ENCODE measurements around the gene TNRC6B. TPM values are rescaled to one million over a fixed set of nuclear protein-coding genes. Genes with fewer than 3 reads are reported as not detected.
A peak's percentile ranks its signal among the peaks of the same experiment; 100 is the strongest.

Gene TNRC6B
- total and polyA plus RNA-seq, 7 donors, result 0.60 to 51.8 (median 26.5) TPM

- WGBS, 2 donors, result 86 to 88% methylated on average over 6 of the region's 6 CpGs
- no peak for DNase-seq
- Histone ChIP-seq H3K4me3 (no peak overlapping the region), H3K27ac (no peak overlapping the region), H3K4me1 (peaks cover 0 to 21% (median 18%) of the 10 kb centered on the region in 4 donors), H3K27me3 (no peaks in the 10 kb centered on the region), H3K36me3 (peaks cover 0 to 32% (median 11%) of the 10 kb centered on the region in 4 donors), H3K9me3 (no peaks in the 10 kb centered on the region)
- intact Hi-C loops (cut with DNase I), result loop anchor here (5.0 kb wide), 2 partner anchors 51 to 226 kb away; no protein-coding TSS in a partner anchor
- TF ChIP-seq POLR2AphosphoS5 (IDR thresholded peaks at IDR 0.05) (no peak), CTCF (IDR thresholded peaks at IDR 0.05) (no peak), POLR2A (IDR thresholded peaks at IDR 0.05) (no peak)
Observed at GRCh38 chr22:40273319-40273718, 95.6 kb downstream of the TNRC6B start.

- no peak for TF ChIP-seq POLR2A (IDR thresholded peaks at IDR 0.05)
- no peak for TF ChIP-seq POLR2AphosphoS5 (IDR thresholded peaks at IDR 0.05)
- TF ChIP-seq CTCF (IDR thresholded peaks at IDR 0.05), result no peak
- no peak for TF ChIP-seq EP300 (IDR thresholded peaks at IDR 0.05)
- intact Hi-C loops (cut with DNase I), result loop anchor here (2.0 kb wide), 2 partner anchors 94 to 376 kb away; no protein-coding TSS in a partner anchor
- H3K27ac ChIP-seq, result peak overlapping the region; percentile 79 to 87 (median 84)
- H3K9me3 ChIP-seq, result no peaks in the 10 kb centered on the region
- peaks cover 0 to 21% (median 18%) of the 10 kb centered on the region in 4 donors for H3K4me1 ChIP-seq
- H3K36me3 ChIP-seq, result peaks cover 6 to 64% (median 20%) of the 10 kb centered on the region in 4 donors
- no peak for DNase-seq
- WGBS, 2 donors, result 75 to 79% methylated on average over 10 of the region's 10 CpGs
- peak overlapping the region; percentile 16 to 47 (median 38) for H3K4me3 ChIP-seq
- H3K27me3 ChIP-seq, result no peaks in the 10 kb centered on the region
Observed at GRCh38 chr22:40276996-40277823, 99.5 kb downstream of the TNRC6B start.

- no peak for TF ChIP-seq POLR2AphosphoS5 (IDR thresholded peaks at IDR 0.05)
- TF ChIP-seq EP300 (IDR thresholded peaks at IDR 0.05), result no peak
- TF ChIP-seq CTCF (IDR thresholded peaks at IDR 0.05), result no peak
- peaks cover 0 to 21% (median 18%) of the 10 kb centered on the region in 4 donors for H3K4me1 ChIP-seq
- intact Hi-C loops (cut with DNase I), result no loop called here
- no peak overlapping the region for H3K27ac ChIP-seq
- WGBS, 2 donors, result 80 to 89% methylated on average over 4 of the region's 4 CpGs
- no peaks in the 10 kb centered on the region for H3K9me3 ChIP-seq
- no peak overlapping the region for H3K4me3 ChIP-seq
- peaks cover 6 to 55% (median 15%) of the 10 kb centered on the region in 4 donors for H3K36me3 ChIP-seq
- no peak for DNase-seq
- no peaks in the 10 kb centered on the region for H3K27me3 ChIP-seq
Observed at GRCh38 chr22:40279017-40279416, 101.3 kb downstream of the TNRC6B start.

- Histone ChIP-seq H3K27ac (no peak overlapping the region), H3K4me3 (no peak overlapping the region), H3K27me3 (no peaks in the 10 kb centered on the region), H3K4me1 (peaks cover 0 to 12% (median 9%) of the 10 kb centered on the region in 4 donors), H3K9me3 (no peaks in the 10 kb centered on the region), H3K36me3 (peaks cover 13 to 71% (median 24%) of the 10 kb centered on the region in 4 donors)
- 35 to 78% methylated on average over 2 of the region's 2 CpGs for WGBS, 2 donors
- TF ChIP-seq CTCF (IDR thresholded peaks at IDR 0.05), result no peak
- no peak for TF ChIP-seq EP300 (IDR thresholded peaks at IDR 0.05)
- no peak for TF ChIP-seq POLR2A (IDR thresholded peaks at IDR 0.05)
- TF ChIP-seq POLR2AphosphoS5 (IDR thresholded peaks at IDR 0.05), result no peak
- intact Hi-C loops (cut with DNase I), result no loop called here
- DNase-seq, result no peak
Observed at GRCh38 chr22:40281717-40282116, 104.0 kb downstream of the TNRC6B start.
